HFF-Myc (cell line): ENCODE data around the gene PTPN4.
"Not testable (repeated sequence)": the region's sequence is repeated elsewhere in the genome, so short reads cannot be mapped to it uniquely, and the experiment has no call there.

Experiments used
- DNase-seq: peaks from one replicate; pipeline ENCODE4 v3.0.0-alpha.2; 2011; ENCODE audit warnings: low read depth; ENCODE audit errors: extremely low read depth
- H3K4me3 ChIP-seq: replicated peaks from 2 replicates; pipeline ENCODE4 v1.5.1; 2011; ENCODE audit warnings: low read depth, mild to moderate bottlenecking, control low read depth, low read length
- TF ChIP-seq, protein P1 (sequence below): IDR thresholded peaks from 2 replicates; pipeline ENCODE4 v1.5.1; 2012; ENCODE audit warnings: mild to moderate bottlenecking, low read depth, low read length, control low read depth; ENCODE audit errors: missing control alignments

The PTPN4 gene

GRCh38 chr2:119996148-119996547 lies 236.4 kb downstream of the PTPN4 start:
- H3K4me3 ChIP-seq, result no peak overlapping the region
- TF ChIP-seq, protein P1, sequence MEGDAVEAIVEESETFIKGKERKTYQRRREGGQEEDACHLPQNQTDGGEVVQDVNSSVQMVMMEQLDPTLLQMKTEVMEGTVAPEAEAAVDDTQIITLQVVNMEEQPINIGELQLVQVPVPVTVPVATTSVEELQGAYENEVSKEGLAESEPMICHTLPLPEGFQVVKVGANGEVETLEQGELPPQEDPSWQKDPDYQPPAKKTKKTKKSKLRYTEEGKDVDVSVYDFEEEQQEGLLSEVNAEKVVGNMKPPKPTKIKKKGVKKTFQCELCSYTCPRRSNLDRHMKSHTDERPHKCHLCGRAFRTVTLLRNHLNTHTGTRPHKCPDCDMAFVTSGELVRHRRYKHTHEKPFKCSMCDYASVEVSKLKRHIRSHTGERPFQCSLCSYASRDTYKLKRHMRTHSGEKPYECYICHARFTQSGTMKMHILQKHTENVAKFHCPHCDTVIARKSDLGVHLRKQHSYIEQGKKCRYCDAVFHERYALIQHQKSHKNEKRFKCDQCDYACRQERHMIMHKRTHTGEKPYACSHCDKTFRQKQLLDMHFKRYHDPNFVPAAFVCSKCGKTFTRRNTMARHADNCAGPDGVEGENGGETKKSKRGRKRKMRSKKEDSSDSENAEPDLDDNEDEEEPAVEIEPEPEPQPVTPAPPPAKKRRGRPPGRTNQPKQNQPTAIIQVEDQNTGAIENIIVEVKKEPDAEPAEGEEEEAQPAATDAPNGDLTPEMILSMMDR, result no peak
- DNase-seq, result no peak

GRCh38 chr2:119996896-119997891 lies 237.5 kb downstream of the PTPN4 start:
- H3K4me3 ChIP-seq, DNase-seq: not testable (repeated sequence)

DNA sequence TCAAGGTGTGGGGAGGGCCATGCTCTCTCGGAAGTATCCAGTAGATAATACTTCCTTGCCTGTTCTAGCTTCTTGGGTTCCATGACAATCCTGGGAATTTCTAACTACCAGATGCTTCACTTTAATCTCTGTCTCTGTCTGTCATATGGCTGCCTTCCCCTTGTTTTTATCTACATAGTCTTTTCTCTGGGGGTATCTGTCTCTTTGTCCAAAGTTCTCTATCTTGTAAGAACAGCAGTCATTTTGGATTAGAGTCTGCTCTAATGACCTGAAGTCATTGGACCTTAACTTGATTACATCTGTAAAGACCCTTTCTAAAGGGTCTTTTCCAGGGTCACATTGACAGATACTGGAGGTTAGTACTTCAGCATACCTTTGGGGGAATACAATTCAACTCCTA lies 241.7 kb downstream of the PTPN4 start:
- no peak overlapping the region for H3K4me3 ChIP-seq
- no peak for DNase-seq
- TF ChIP-seq, protein P1, result no peak

- TF ChIP-seq, protein P1, result no peak
- no peak overlapping the region for H3K4me3 ChIP-seq
- no peak for DNase-seq
These were observed 244.5 kb downstream of the PTPN4 start for GRCh38 chr2:120004254-120004653.

DNA sequence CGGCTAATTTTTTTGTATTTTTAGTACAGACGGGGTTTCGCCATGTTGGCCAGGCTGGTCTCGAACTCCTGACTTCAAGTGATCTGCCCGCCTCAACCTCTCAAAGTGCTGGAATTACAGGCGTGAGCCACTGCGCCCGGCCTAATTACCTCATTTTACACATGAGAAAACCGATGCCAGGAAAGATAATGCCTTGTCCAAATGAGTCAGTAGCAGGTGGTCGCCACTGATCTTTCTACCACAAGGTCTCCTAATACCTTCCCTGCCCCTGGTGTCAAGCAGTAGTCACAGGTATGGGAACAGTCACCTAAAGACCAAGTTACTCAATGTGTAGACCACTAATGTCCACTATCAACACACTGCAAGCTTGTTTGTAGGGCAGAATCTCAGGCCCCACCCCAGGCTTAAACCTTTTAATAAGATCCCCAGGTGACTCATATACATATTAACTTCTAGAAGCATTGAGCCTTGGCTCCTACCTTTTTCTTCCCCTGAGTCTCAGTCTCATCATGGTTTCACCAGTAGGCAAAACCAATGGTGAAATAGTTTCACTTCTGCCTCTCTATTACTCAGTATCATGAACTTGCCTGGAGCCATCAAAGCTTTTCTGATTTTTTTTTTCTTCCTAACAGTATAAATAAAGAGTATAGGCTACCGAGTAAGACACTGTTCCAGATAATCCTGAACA lies 246.3 kb downstream of the PTPN4 start:
- H3K4me3 ChIP-seq, result no peak overlapping the region
- DNase-seq, result no peak
- TF ChIP-seq, protein P1, result no peak

DNA sequence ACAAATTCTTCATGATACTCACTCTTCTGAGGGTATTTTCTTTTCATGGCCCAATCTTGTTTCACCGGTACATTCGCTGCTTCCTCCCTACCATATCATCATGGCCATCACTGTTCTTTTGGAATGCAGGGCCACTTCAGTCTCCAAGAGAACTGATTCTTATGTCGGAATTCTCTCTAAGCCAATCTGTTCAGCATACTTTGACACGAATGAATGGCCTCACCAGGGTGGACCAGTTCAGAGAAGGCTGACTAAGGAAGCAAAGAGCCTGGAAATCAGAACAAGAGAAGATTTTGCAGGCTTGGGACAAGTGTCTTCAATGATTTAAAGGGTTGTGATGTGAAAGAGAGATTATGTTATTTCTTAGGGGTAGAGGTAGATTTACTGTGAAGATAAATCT lies 248.1 kb downstream of the PTPN4 start:
- TF ChIP-seq, protein P1, result no peak
- H3K4me3 ChIP-seq, result no peak overlapping the region
- no peak for DNase-seq

DNA sequence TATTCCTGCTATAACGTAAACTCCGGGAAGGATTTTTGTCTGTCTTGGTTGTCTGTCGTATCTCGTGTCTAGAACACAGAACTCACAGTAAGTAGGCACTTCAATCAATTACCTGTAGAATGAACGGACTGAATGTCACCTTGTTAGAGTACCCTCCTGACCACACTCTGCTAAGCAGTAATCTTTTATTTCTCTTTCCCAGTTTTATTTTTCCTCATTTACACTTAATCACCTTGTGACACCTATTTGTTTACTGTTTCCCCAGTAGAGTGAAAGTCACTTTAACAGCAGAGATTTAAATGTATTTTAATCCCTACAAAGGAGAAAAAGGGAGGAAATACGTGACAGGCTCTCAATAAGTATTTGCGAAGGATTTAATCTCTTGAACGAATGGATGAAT lies 252.6 kb downstream of the PTPN4 start:
- H3K4me3 ChIP-seq, result peak overlapping the region; percentile 58
- DNase-seq, result no peak
- TF ChIP-seq, protein P1, result no peak
